Smooth muscle cell of the brain vasculature (primary cell): ENCODE measurements around the gene TMEM54.

ENCODE experiments used
- DNase-seq: peaks from one replicate; pipeline ENCODE4 v3.0.0-alpha.2; 2012; ENCODE audit warnings: low read depth, low spot score

The TMEM54 gene

GRCh38 chr1:32895325-32896215, 5.6 kb downstream of the TMEM54 start:
- no peak for DNase-seq

- DNase-seq: no peak
Measured at GRCh38 chr1:32894681-32895080, 6.5 kb downstream of the TMEM54 start.

GRCh38 chr1:32894019-32894600, 7.1 kb downstream of the TMEM54 start:
- DNase-seq: no peak

GRCh38 chr1:32893198-32894018, 7.8 kb downstream of the TMEM54 start:
- no peak for DNase-seq

- DNase-seq: no peak
Measured at GRCh38 chr1:32892368-32893197, 8.6 kb downstream of the TMEM54 start.

GRCh38 chr1:32891630-32892029, 9.6 kb downstream of the TMEM54 start:
- DNase-seq: no peak

- DNase-seq: no peak
Measured at GRCh38 chr1:32891241-32891570, 10.0 kb downstream of the TMEM54 start.

- DNase-seq: no peak
Measured at GRCh38 chr1:32890516-32891240, 10.5 kb downstream of the TMEM54 start.

GRCh38 chr1:32889731-32890278, 11.4 kb downstream of the TMEM54 start:
- DNase-seq: no peak

- DNase-seq: no peak
Measured at GRCh38 chr1:32888677-32889420, 12.3 kb downstream of the TMEM54 start.

GRCh38 chr1:32888134-32888533, 13.1 kb downstream of the TMEM54 start:
- no peak for DNase-seq

- no peak for DNase-seq
Measured at GRCh38 chr1:32887623-32888022, 13.6 kb downstream of the TMEM54 start.

GRCh38 chr1:32886828-32887414, 14.3 kb downstream of the TMEM54 start:
- no peak for DNase-seq

- DNase-seq: no peak
Measured at GRCh38 chr1:32886004-32886827, 15.0 kb downstream of the TMEM54 start, which contains the start of gene HPCA. TSS of gene HPCA (plus strand) at chr1:32886491. CDS start at chr1:32888899, 2,408 bp downstream.

GRCh38 chr1:32885676-32886003, 15.5 kb downstream of the TMEM54 start:
- no peak for DNase-seq

- no peak for DNase-seq
Measured at GRCh38 chr1:32884726-32885125, 16.5 kb downstream of the TMEM54 start.

GRCh38 chr1:32884032-32884372, 17.2 kb downstream of the TMEM54 start:
- no peak for DNase-seq

- DNase-seq: no peak
Measured at GRCh38 chr1:32883338-32884031, 17.7 kb downstream of the TMEM54 start.
